H9 (cell line): ENCODE data around the gene NTMT1. TPM values are rescaled to one million over a fixed set of nuclear protein-coding genes. Genes with fewer than 3 reads are reported as not detected.

Source experiments
- DNase-seq: peaks from one replicate; pipeline ENCODE4 v3.0.0-alpha.2; 2017
- H2AFZ ChIP-seq: one replicate; pipeline ENCODE4 v1.6.1; 2013; ENCODE audit warnings: mild to moderate bottlenecking, low read length, control low read depth, moderate library complexity
- H2AK5ac ChIP-seq: 2 replicates; pipeline ENCODE4 v1.6.1; 2013; ENCODE audit warnings: low read length, control low read depth, mixed read lengths; ENCODE audit not compliant: insufficient read length
- H2BK120ac ChIP-seq: one replicate; pipeline ENCODE4 v1.6.1; 2013; ENCODE audit warnings: low read depth, mild to moderate bottlenecking, low read length, control low read depth, inconsistent platforms; ENCODE audit not compliant: poor library complexity, severe bottlenecking
- H2BK12ac ChIP-seq: 2 replicates; pipeline ENCODE4 v1.6.1; 2013; ENCODE audit warnings: low read length, control low read depth, mixed read lengths, low read depth; ENCODE audit not compliant: insufficient read length
- H2BK15ac ChIP-seq: 2 replicates; pipeline ENCODE4 v1.6.1; 2013; ENCODE audit warnings: low read depth, low read length, control low read depth
- H2BK20ac ChIP-seq: one replicate; pipeline ENCODE4 v1.6.1; 2013; ENCODE audit warnings: low read depth, mild to moderate bottlenecking, low read length, control low read depth, inconsistent platforms; ENCODE audit not compliant: poor library complexity, severe bottlenecking
- H2BK5ac ChIP-seq: 2 replicates; pipeline ENCODE4 v1.6.1; 2013; ENCODE audit warnings: low read length, control low read depth, mixed read lengths; ENCODE audit not compliant: insufficient read length
- H3K14ac ChIP-seq: 2 replicates; pipeline ENCODE4 v1.6.1; 2013; ENCODE audit warnings: low read length, control low read depth; ENCODE audit not compliant: insufficient read depth
- H3K18ac ChIP-seq: 2 replicates; pipeline ENCODE4 v1.6.1; 2013; ENCODE audit warnings: low read depth, mild to moderate bottlenecking, mixed read lengths, low read length, control low read depth; ENCODE audit not compliant: insufficient read length
- H3K23ac ChIP-seq: 2 replicates; pipeline ENCODE4 v1.6.1; 2013; ENCODE audit warnings: low read length, control low read depth, mixed read lengths, low read depth; ENCODE audit not compliant: insufficient read length
- H3K23me2 ChIP-seq: 2 replicates; pipeline ENCODE4 v1.6.1; 2013; ENCODE audit warnings: low read depth, mild to moderate bottlenecking, mixed read lengths, low read length, control low read depth; ENCODE audit not compliant: insufficient read length, poor library complexity, severe bottlenecking
- H3K27ac ChIP-seq: 2 replicates; pipeline ENCODE4 v1.5.1; 2013; ENCODE audit warnings: low read length, control low read depth, mixed read lengths, low read depth; ENCODE audit not compliant: insufficient read length
- H3K27me3 ChIP-seq: 2 replicates; pipeline ENCODE4 v1.6.1; 2013; ENCODE audit warnings: low read length, control low read depth, inconsistent platforms; ENCODE audit not compliant: insufficient read depth
- H3K4ac ChIP-seq: 2 replicates; pipeline ENCODE4 v1.6.1; 2013; ENCODE audit warnings: low read depth, mild to moderate bottlenecking, control low read depth, inconsistent platforms, low read length, moderate library complexity
- H3K4me1 ChIP-seq: 2 replicates; pipeline ENCODE4 v1.6.1; 2013; ENCODE audit warnings: low read length, control low read depth, inconsistent platforms; ENCODE audit not compliant: insufficient read depth
- H3K4me2 ChIP-seq: 2 replicates; pipeline ENCODE4 v1.6.1; 2013; ENCODE audit warnings: low read length, control low read depth, mixed read lengths; ENCODE audit not compliant: insufficient read length, insufficient read depth
- H3K56ac ChIP-seq: 2 replicates; pipeline ENCODE4 v1.6.1; 2013; ENCODE audit warnings: low read depth, mild to moderate bottlenecking, mixed read lengths, low read length, control low read depth; ENCODE audit not compliant: insufficient read length
- H3K79me1 ChIP-seq: 2 replicates; pipeline ENCODE4 v1.6.1; 2013; ENCODE audit warnings: low read depth, mild to moderate bottlenecking, moderate library complexity, low read length, control low read depth, inconsistent platforms; ENCODE audit not compliant: insufficient read depth, poor library complexity, severe bottlenecking
- H3K79me2 ChIP-seq: 2 replicates; pipeline ENCODE4 v1.6.1; 2013; ENCODE audit warnings: low read length, control low read depth, inconsistent platforms; ENCODE audit not compliant: insufficient read depth
- H3K9ac ChIP-seq: 2 replicates; pipeline ENCODE4 v1.6.1; 2013; ENCODE audit warnings: low read length, control low read depth, mixed read lengths; ENCODE audit not compliant: insufficient read length; ENCODE audit errors: extremely low read depth
- H3K9me3 ChIP-seq: one replicate; pipeline ENCODE4 v1.6.1; 2013; ENCODE audit warnings: low read depth, low read length, inconsistent platforms; ENCODE audit not compliant: control insufficient read depth
- H3T11ph ChIP-seq: one replicate; pipeline ENCODE4 v1.6.1; 2013; ENCODE audit warnings: mild to moderate bottlenecking, low read length, control low read depth, inconsistent platforms
- H4K20me1 ChIP-seq: one replicate; pipeline ENCODE4 v1.6.1; 2013; ENCODE audit not compliant: control insufficient read depth, insufficient read length, insufficient read depth
- H4K5ac ChIP-seq: 2 replicates; pipeline ENCODE4 v1.6.1; 2013; ENCODE audit warnings: low read depth, mild to moderate bottlenecking, mixed read lengths, low read length, control low read depth; ENCODE audit not compliant: insufficient read length
- H4K8ac ChIP-seq: replicated peaks from 2 replicates; pipeline ENCODE4 v1.6.1; 2013; ENCODE audit warnings: low read length, control low read depth, mixed read lengths, low read depth; ENCODE audit not compliant: insufficient read length
- H4K91ac ChIP-seq: 2 replicates; pipeline ENCODE4 v1.6.1; 2013; ENCODE audit warnings: low read depth, mild to moderate bottlenecking, moderate library complexity, mixed read lengths, low read length, control low read depth; ENCODE audit not compliant: insufficient read length
- H3K27ac Mint-ChIP-seq, 3 experiments: 2 replicates in 2 of 3; 3 replicates in 1 of 3; pipeline ENCODE4 v1.8.0; 2020 to 2021; ENCODE audit warnings: mixed read lengths in 3 of 3, mild to moderate bottlenecking in 1 of 3, moderate library complexity in 1 of 3
- H3K27me3 Mint-ChIP-seq: 2 replicates; pipeline ENCODE4 v1.8.0; 2021; ENCODE audit warnings: low read depth, mild to moderate bottlenecking, moderate library complexity, mixed read lengths
- H3K36me3 Mint-ChIP-seq, 3 experiments: 2 replicates in 2 of 3; 3 replicates in 1 of 3; pipeline ENCODE4 v1.8.0; 2020 to 2021; ENCODE audit warnings: low read depth in 3 of 3, mixed read lengths in 3 of 3; ENCODE audit not compliant: insufficient read depth in 1 of 3
- H3K4me1 Mint-ChIP-seq, 2 experiments: 2 replicates each; pipeline ENCODE4 v1.8.0; 2020; ENCODE audit warnings: mixed read lengths in 2 of 2
- H3K4me3 Mint-ChIP-seq, 2 experiments: 2 replicates in 1 of 2; 3 replicates in 1 of 2; pipeline ENCODE4 v1.8.0; 2020 to 2021; ENCODE audit warnings: mild to moderate bottlenecking in 2 of 2, mixed read lengths in 2 of 2, moderate library complexity in 1 of 2
- H3K9me3 Mint-ChIP-seq, 2 experiments: 2 replicates in 1 of 2; 3 replicates in 1 of 2; pipeline ENCODE4 v1.8.0; 2020; ENCODE audit warnings: mild to moderate bottlenecking in 2 of 2, mixed read lengths in 2 of 2, moderate library complexity in 1 of 2
- WGBS: extraction: QIAGEN DNeasy Blood & Tissue Kit; methylation state at CpG from one replicate; pipeline ENCODE4 v1.1.7; 2013; ENCODE audit warnings: missing lambda C conversion rate, low lambda C conversion rate, mixed read lengths; ENCODE audit not compliant: insufficient read length; ENCODE audit errors: extremely low coverage; 5-methylcytosine and 5-hydroxymethylcytosine counted together
- total RNA-seq: library from RNA; stranded (reverse); gene quantifications from 2 replicates; pipeline ENCODE4 v1.2.1, GENCODE V29; 2021
- TF ChIP-seq, protein P1 (sequence below): fragments of 200-600 bp; sonication (generic); conservative IDR thresholded peaks from 3 replicates; pipeline ENCODE4 v1.8.0; 2021; ENCODE audit warnings: antibody characterized with exemption, mild to moderate bottlenecking

Gene NTMT1
- total RNA-seq, 1 experiment from 2014 or later: 57.9 TPM

DNA sequence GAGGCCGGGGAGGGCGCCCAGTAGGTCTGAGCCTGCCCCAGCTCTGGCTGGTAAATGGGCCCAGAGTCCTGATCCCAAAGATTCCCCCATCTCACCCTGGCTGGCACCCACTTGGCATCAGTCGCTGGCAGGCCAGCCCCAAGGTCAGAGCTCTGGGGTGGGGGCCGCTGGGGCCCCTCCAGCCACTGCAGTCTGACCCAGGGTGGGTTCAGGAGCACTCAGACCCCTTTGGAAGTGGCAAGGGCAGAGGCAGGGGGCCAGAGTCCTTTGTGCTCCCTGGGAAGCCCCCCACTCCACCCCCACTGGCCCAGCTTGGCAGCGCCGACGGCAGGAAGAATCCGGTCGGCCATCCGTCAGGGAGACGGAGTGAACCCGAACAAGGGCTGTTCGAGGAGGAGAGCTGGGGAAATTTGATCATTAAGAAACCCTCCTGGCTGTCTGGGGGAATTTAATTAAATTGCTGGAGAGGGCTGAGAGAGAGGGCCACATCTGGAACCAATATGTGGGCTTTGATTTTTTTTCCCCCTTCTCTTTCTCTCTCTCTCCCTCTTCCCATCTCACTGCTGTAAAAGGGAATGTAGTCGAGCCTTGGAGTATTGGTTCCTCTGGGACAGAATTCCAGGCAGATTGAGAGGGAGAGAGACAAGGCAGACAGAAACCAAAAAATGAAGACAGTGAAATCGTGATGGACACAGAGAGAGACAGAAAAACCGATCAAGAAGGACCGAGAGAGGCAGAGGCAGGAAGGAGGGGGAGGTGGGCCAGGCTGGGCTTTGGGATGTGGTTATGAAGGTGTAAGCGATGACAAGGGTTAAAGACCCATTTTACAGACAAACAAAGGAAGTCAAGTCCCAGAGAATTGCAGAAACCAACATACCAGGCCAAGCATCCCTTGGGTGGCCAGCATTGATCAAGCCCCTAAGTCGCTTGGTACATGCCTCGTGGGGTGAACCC lies 24.0 kb downstream of the NTMT1 start:
- Histone ChIP-seq H3K4me2 (no peak overlapping the region), H4K91ac (no peak overlapping the region), H2AFZ (no peak overlapping the region), H3K23me2 (no peaks in the 10 kb centered on the region), H2BK15ac (no peak overlapping the region), H3K56ac (no peak overlapping the region), H3K4ac (no peak overlapping the region), H3K27ac (no peak overlapping the region), H2BK120ac (no peak overlapping the region), H4K5ac (no peak overlapping the region), H3K9me3 (no peaks in the 10 kb centered on the region), H4K8ac (no peak overlapping the region), H3T11ph (no peak overlapping the region), H3K14ac (no peak overlapping the region), H3K27me3 (no peaks in the 10 kb centered on the region), H2BK12ac (no peak overlapping the region), H2AK5ac (no peak overlapping the region), H2BK5ac (no peak overlapping the region), H3K79me2 (no peaks in the 10 kb centered on the region), H3K23ac (no peak overlapping the region), H2BK20ac (no peak overlapping the region), H3K9ac (no peak overlapping the region), H3K79me1 (no peaks in the 10 kb centered on the region), H3K18ac (no peak overlapping the region), H3K4me1 (no peaks in the 10 kb centered on the region), H4K20me1 (no peaks in the 10 kb centered on the region)
- WGBS: no CpG with 5 or more reads among the region's 20 CpGs
- H3K4me1 Mint-ChIP-seq: peaks cover 0 to 7% of the 10 kb centered on the region in 2 experiments; a peak in 1 of 4 replicates
- H3K27me3 Mint-ChIP-seq: peaks cover 6% of the 10 kb centered on the region; the same call in 1 of the 2 replicates
- H3K4me3 Mint-ChIP-seq: no peak overlapping the region
- no peaks in the 10 kb centered on the region for H3K36me3 Mint-ChIP-seq
- no peak for DNase-seq
- TF ChIP-seq, protein P1, sequence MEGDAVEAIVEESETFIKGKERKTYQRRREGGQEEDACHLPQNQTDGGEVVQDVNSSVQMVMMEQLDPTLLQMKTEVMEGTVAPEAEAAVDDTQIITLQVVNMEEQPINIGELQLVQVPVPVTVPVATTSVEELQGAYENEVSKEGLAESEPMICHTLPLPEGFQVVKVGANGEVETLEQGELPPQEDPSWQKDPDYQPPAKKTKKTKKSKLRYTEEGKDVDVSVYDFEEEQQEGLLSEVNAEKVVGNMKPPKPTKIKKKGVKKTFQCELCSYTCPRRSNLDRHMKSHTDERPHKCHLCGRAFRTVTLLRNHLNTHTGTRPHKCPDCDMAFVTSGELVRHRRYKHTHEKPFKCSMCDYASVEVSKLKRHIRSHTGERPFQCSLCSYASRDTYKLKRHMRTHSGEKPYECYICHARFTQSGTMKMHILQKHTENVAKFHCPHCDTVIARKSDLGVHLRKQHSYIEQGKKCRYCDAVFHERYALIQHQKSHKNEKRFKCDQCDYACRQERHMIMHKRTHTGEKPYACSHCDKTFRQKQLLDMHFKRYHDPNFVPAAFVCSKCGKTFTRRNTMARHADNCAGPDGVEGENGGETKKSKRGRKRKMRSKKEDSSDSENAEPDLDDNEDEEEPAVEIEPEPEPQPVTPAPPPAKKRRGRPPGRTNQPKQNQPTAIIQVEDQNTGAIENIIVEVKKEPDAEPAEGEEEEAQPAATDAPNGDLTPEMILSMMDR: no peak
- H3K9me3 Mint-ChIP-seq: no peaks in the 10 kb centered on the region; a peak in 1 of 5 replicates
- no peak overlapping the region for H3K27ac Mint-ChIP-seq
